CD14-positive monocyte (primary cell): Measurements from ENCODE around the gene SLC12A2. TPM values are rescaled to one million over a fixed set of nuclear protein-coding genes. Genes with fewer than 3 reads are reported as not detected.

Experiments used
- DNase-seq, 3 donors: peaks; one replicate each; pipeline ENCODE4 v3.0.0-alpha.2; 2011 to 2022
- H2AFZ ChIP-seq: 2 replicates; pipeline ENCODE4 v1.6.0; 2012; ENCODE audit warnings: mild to moderate bottlenecking, low read depth, low read length, inconsistent platforms; ENCODE audit not compliant: insufficient read depth, poor library complexity, severe bottlenecking
- H3K27ac ChIP-seq, 2 donors: 1 replicate in 1 of 2; 2 replicates in 1 of 2; pipeline ENCODE4 v1.5.1; 2012 to 2013; ENCODE audit warnings: low read length in 2 of 2, control low read depth in 1 of 2, inconsistent platforms in 1 of 2, low read depth in 1 of 2, mild to moderate bottlenecking in 1 of 2
- H3K27me3 ChIP-seq, 2 donors: one replicate each; pipeline versions ENCODE4 v1.6.0 to v1.6.1; 2011 to 2013; ENCODE audit warnings: low read length in 2 of 2; ENCODE audit not compliant: control insufficient read depth in 2 of 2, insufficient read depth in 2 of 2
- H3K36me3 ChIP-seq, 2 donors: replicated peaks in 1 of 2; 1 replicate in 1 of 2; 2 replicates in 1 of 2; pipeline versions ENCODE4 v1.5.1 to v1.6.1; 2012 to 2013; ENCODE audit warnings: low read length in 2 of 2, control low read depth in 1 of 2, inconsistent platforms in 1 of 2, mild to moderate bottlenecking in 1 of 2; ENCODE audit not compliant: insufficient read depth in 2 of 2, control insufficient read depth in 1 of 2
- H3K4me1 ChIP-seq, 2 donors: 1 replicate in 1 of 2; 2 replicates in 1 of 2; pipeline versions ENCODE4 v1.5.1 to v1.6.1; 2012 to 2013; ENCODE audit warnings: low read length in 2 of 2, control low read depth in 1 of 2, inconsistent platforms in 1 of 2, mild to moderate bottlenecking in 1 of 2, moderate library complexity in 1 of 2; ENCODE audit not compliant: insufficient read depth in 2 of 2, control insufficient read depth in 1 of 2
- H3K4me2 ChIP-seq: replicated peaks from 2 replicates; pipeline ENCODE3; 2012; ENCODE audit warnings: low read length, moderate library complexity, mild to moderate bottlenecking; ENCODE audit not compliant: poor library complexity, severe bottlenecking; ENCODE audit errors: extremely low read depth
- H3K4me3 ChIP-seq, 3 experiments: fragments of 200-600 bp in 1 of 3; sonication (generic) in 1 of 3; replicated peaks in 1 of 3; 1 replicate in 2 of 3; 2 replicates in 1 of 3; pipeline ENCODE4 v1.5.1; 2011 to 2013; ENCODE audit warnings: low read length in 3 of 3, mild to moderate bottlenecking in 3 of 3, control low read depth in 2 of 3, low read depth in 2 of 3, inconsistent platforms in 1 of 3, moderate library complexity in 1 of 3
- H3K79me2 ChIP-seq: 2 replicates; pipeline ENCODE4 v1.6.0; 2012; ENCODE audit warnings: mild to moderate bottlenecking, control low read depth, inconsistent platforms, low read length, moderate library complexity; ENCODE audit not compliant: insufficient read depth
- H3K9ac ChIP-seq: 2 replicates; pipeline ENCODE4 v1.6.0; 2017; ENCODE audit warnings: low read length, mild to moderate bottlenecking; ENCODE audit not compliant: insufficient read depth, poor library complexity, severe bottlenecking
- H3K9me3 ChIP-seq, 2 donors: replicated peaks in 1 of 2; 1 replicate in 1 of 2; 2 replicates in 1 of 2; pipeline versions ENCODE4 v1.5.1 to v1.6.1; 2012 to 2013; ENCODE audit warnings: low read length in 2 of 2, control low read depth in 1 of 2; ENCODE audit not compliant: control insufficient read depth in 1 of 2, insufficient read depth in 1 of 2
- H4K20me1 ChIP-seq: 2 replicates; pipeline ENCODE4 v1.6.0; 2012; ENCODE audit warnings: mild to moderate bottlenecking, low read length, control low read depth, moderate library complexity; ENCODE audit not compliant: insufficient read depth
- H3K27ac Mint-ChIP-seq, 7 donors: one replicate each; pipeline ENCODE4 v1.8.0; 2020; ENCODE audit warnings: mild to moderate bottlenecking in 7 of 7, mixed read lengths in 7 of 7, moderate library complexity in 6 of 7, inconsistent platforms in 2 of 7
- H3K27me3 Mint-ChIP-seq, 3 donors: one replicate each; pipeline ENCODE4 v1.8.0; 2021 to 2022; ENCODE audit warnings: low read depth in 3 of 3, mild to moderate bottlenecking in 3 of 3, mixed read lengths in 3 of 3, moderate library complexity in 3 of 3, inconsistent platforms in 1 of 3
- H3K36me3 Mint-ChIP-seq, 2 donors: one replicate each; pipeline ENCODE4 v1.8.0; 2020; ENCODE audit warnings: mixed read lengths in 2 of 2, inconsistent platforms in 1 of 2, mild to moderate bottlenecking in 1 of 2
- H3K4me1 Mint-ChIP-seq: one replicate; pipeline ENCODE4 v1.8.0; 2020; ENCODE audit warnings: mild to moderate bottlenecking, mixed read lengths
- H3K4me3 Mint-ChIP-seq, 2 donors: one replicate each; pipeline ENCODE4 v1.8.0; 2020; ENCODE audit warnings: mild to moderate bottlenecking in 2 of 2, mixed read lengths in 2 of 2, moderate library complexity in 1 of 2
- H3K9me3 Mint-ChIP-seq, 7 donors: one replicate each; pipeline ENCODE4 v1.8.0; 2020 to 2022; ENCODE audit warnings: mixed read lengths in 7 of 7, mild to moderate bottlenecking in 6 of 7, moderate library complexity in 6 of 7, inconsistent platforms in 2 of 7
- WGBS: methylation state at CpG from one replicate; pipeline ENCODE4 v1.1.5; 2013; ENCODE audit warnings: missing lambda C conversion rate; ENCODE audit not compliant: insufficient coverage; 5-methylcytosine and 5-hydroxymethylcytosine counted together
- intact Hi-C, 2 donors: fragments of 100-400 bp; cut with micrococcal nuclease; formaldehyde crosslinking; loops; one replicate each; pipeline versions ENCODE4 v1.15.0 to v1.15.1; 2023
- polyA plus RNA-seq, 3 donors: library from polyadenylated mRNA; depleted of rRNA in 1 of 3; unstranded in 2 of 3; stranded (reverse) in 1 of 3; fragments of 300-500 nt in 2 of 3; fragments of >200 nt in 1 of 3; fragmentation: Illumina TruSeq in 2 of 3; gene quantifications; 1 replicate in 2 of 3; 2 replicates in 1 of 3; pipeline ENCODE4 v1.2.3, GENCODE V29; 2012 to 2021
- TF ChIP-seq, protein P1 (sequence below): fragments of 200-600 bp; IDR thresholded peaks from one replicate; pipeline ENCODE4 v1.8.0; 2022; ENCODE audit warnings: antibody characterized with exemption, mild to moderate bottlenecking

The SLC12A2 gene
- polyA plus RNA-seq, 3 donors = 1.0 to 1.2 (median 1.0) TPM

DNA sequence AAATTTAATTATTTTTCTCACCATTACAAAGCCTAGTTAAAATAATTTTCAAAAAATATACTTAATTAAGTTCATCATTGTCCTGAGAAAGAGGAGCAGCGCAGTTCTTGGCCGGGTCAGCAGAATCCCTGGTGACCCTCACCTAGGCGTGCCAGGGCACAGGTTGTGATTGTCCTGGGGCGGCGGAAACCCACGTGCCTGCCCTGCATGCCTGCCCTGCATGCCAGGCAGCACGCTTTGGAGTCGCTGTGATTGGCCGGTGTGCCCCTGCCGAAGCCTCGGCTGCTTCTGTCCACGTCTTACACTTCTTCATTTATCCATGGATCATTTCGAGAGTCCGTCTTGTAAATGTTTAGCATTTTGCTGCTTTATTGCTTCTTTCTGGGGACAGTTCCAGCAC is 25.6 kb downstream of the SLC12A2 start:
- Histone ChIP-seq H3K4me2 (no peak overlapping the region), H3K9me3 (no peaks in the 10 kb centered on the region), H3K4me3 (no peak overlapping the region), H3K9ac (no peak overlapping the region), H3K79me2 (no peaks in the 10 kb centered on the region), H2AFZ (no peak overlapping the region), H4K20me1 (no peaks in the 10 kb centered on the region), H3K27me3 (no peaks in the 10 kb centered on the region), H3K27ac (no peak overlapping the region), H3K4me1 (no peaks in the 10 kb centered on the region), H3K36me3 (no peaks in the 10 kb centered on the region)
- Mint-ChIP-seq H3K4me1 (peaks cover 3% of the 10 kb centered on the region), H3K4me3 (no peak overlapping the region), H3K36me3 (no peaks in the 10 kb centered on the region), H3K27ac (no peak overlapping the region), H3K9me3 (peaks cover 0 to 5% (median 1%) of the 10 kb centered on the region in 7 donors), H3K27me3 (peaks cover 0 to 3% (median 0%) of the 10 kb centered on the region in 3 donors)
- TF ChIP-seq, protein P1, sequence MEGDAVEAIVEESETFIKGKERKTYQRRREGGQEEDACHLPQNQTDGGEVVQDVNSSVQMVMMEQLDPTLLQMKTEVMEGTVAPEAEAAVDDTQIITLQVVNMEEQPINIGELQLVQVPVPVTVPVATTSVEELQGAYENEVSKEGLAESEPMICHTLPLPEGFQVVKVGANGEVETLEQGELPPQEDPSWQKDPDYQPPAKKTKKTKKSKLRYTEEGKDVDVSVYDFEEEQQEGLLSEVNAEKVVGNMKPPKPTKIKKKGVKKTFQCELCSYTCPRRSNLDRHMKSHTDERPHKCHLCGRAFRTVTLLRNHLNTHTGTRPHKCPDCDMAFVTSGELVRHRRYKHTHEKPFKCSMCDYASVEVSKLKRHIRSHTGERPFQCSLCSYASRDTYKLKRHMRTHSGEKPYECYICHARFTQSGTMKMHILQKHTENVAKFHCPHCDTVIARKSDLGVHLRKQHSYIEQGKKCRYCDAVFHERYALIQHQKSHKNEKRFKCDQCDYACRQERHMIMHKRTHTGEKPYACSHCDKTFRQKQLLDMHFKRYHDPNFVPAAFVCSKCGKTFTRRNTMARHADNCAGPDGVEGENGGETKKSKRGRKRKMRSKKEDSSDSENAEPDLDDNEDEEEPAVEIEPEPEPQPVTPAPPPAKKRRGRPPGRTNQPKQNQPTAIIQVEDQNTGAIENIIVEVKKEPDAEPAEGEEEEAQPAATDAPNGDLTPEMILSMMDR = no peak
- DNase-seq = no peak
- intact Hi-C loops = no loop called here
- 97% methylated on average over 8 of the region's 14 CpGs for WGBS

- no peak overlapping the region for H3K4me3 Mint-ChIP-seq
- H4K20me1 ChIP-seq = no peaks in the 10 kb centered on the region
Observed at GRCh38 chr5:128109766-128110165, 26.2 kb downstream of the SLC12A2 start.

More at GRCh38 chr5:128109766-128110165, 26.2 kb downstream of the SLC12A2 start:
- Histone ChIP-seq H3K27me3 (no peaks in the 10 kb centered on the region), H3K4me1 (no peaks in the 10 kb centered on the region), H2AFZ (no peak overlapping the region), H3K79me2 (no peaks in the 10 kb centered on the region), H3K36me3 (peaks cover under 1% of the 10 kb centered on the region in 2 donors), H3K4me3 (no peak overlapping the region), H3K9ac (no peak overlapping the region), H3K9me3 (no peaks in the 10 kb centered on the region), H3K4me2 (no peak overlapping the region), H3K27ac (no peak overlapping the region)
- Mint-ChIP-seq H3K4me1 (peaks cover 3% of the 10 kb centered on the region), H3K36me3 (peaks cover 0 to 1% of the 10 kb centered on the region in 2 donors), H3K27ac (no peak overlapping the region), H3K27me3 (peaks cover 0 to 3% (median 0%) of the 10 kb centered on the region in 3 donors), H3K9me3 (peaks cover 0 to 5% (median 1%) of the 10 kb centered on the region in 7 donors)
- TF ChIP-seq, protein P1 = no peak
- intact Hi-C loops = no loop called here
- no peak for DNase-seq
- WGBS = 100% methylated on average over 1 of the region's 1 CpG
